GM10248 (cell line): Measurements from ENCODE around the gene ADH7.
"Not testable (repeated sequence)": the region's sequence is repeated elsewhere in the genome, so short reads cannot be mapped to it uniquely, and the experiment has no call there.

ENCODE experiments used
- CTCF ChIA-PET: fragments of 300-600 bp; sonication (Branson Sonifier 250); formaldehyde crosslinking; extraction: SDS; loops from one replicate; lab custom pipeline; 2021; ENCODE audit warnings: antibody characterized with exemption; lab: Yijun Ruan, JAX
- POLR2A ChIA-PET: fragments of 350-650 bp; sonication (Branson Sonifier 250); formaldehyde crosslinking; extraction: SDS; loops from one replicate; lab custom pipeline; 2020; ENCODE audit warnings: antibody characterized with exemption; lab: Yijun Ruan, JAX
- DNase-seq: peaks from one replicate; pipeline ENCODE4 v3.0.0; 2012; ENCODE audit errors: extremely low spot score
- CTCF ChIP-seq: IDR thresholded peaks from 2 replicates; pipeline ENCODE4 v1.5.1; 2012; ENCODE audit warnings: mild to moderate bottlenecking, low read depth; ENCODE audit errors: extremely low read depth, missing control alignments, control extremely low read depth

Gene ADH7

DNA sequence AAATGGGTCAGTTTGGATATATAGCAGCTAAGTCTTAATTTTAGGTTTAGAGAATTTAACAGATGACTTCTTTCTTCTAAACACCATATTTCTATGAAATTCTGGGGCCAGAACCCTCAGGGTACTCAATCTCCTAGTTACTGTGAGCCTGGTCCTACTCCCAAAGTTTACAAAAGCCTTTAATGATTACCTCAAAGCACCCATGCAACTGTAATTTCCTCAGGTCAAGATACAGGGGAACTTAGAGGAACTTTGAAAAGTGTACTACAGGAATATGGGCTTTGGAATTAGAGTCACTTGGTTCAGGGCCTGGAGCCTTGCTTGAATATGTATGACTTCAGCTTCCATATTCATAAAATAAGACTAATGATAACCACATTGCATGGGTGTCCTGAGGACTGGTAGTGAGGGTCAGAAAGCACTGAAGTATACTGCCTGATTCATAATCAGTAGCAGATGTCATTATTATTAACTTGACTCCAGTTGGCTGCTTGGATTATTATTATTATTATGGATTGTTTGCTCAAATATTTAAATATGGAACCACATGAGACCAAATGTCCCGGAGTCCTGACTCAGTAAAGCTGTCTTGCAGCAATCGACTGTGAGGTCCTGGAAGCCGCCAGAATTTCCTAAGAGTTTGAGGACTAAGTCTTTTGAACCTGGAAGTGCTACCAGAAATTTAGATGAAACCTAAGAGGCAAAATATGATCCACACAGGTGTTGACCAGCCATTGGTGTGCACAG lies 2.0 kb upstream of the ADH7 start:
- ChIA-PET POLR2A (no interaction called here), CTCF (no interaction called here)

DNA sequence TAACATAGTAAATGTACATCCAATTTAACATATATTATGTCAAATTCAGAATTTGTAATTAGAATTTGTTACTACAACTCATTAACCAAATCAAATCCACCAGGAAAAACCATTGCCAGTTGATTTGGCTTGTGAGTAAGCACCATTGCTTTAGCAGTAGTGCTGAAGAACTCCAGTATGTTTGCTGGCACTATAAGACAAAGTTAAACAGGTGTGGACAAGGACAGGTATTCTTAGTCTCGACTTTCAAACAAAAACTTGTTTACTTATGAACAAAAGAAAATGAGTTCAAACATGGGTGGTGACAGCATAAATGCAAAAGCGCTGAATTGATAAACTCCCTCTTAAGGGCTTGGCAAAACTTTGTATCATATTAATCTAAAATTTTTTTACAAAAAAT lies 1.3 kb upstream of the ADH7 start:
- POLR2A ChIA-PET = no interaction called here
- CTCF ChIA-PET = no interaction called here
- no peak for TF ChIP-seq CTCF
- no peak for DNase-seq

More for the DNA sequence above, 2.0 kb upstream of the ADH7 start:
- no peak for TF ChIP-seq CTCF
- no peak for DNase-seq

GRCh38 chr4:99430106-99430505 lies 5.0 kb downstream of the ADH7 start:
- ChIA-PET POLR2A (no interaction called here), CTCF (interaction anchor here (1.0 to 2.6 kb wide), 2 partner anchors 14 to 33 kb away, joined by 3 to 6 read pairs; no protein-coding TSS in a partner anchor)
- no peak for DNase-seq
- TF ChIP-seq CTCF = no peak

DNA sequence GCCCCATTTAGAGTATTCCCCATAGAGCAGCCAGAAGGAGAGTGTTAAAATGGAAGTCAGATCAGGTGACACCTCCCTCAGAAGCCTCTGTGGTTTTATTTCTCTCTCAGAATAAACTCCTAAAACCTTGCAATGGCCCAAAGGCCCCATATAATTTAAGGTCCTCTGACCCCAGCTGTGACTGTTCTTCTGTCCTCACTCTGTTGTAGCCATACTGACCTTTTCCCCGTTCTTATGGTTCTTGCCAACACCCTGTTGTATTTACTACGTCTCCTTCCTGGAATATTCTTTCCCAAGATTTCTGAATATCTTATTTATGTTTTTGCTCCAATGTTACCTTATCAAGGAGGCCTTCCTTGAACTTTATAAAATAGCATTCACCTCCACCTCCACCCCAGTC lies 18.0 kb downstream of the ADH7 start:
- POLR2A ChIA-PET = no interaction called here
- CTCF ChIA-PET = interaction anchor here (5.3 kb wide), 1 partner anchor 12 kb away, joined by 30 read pairs; no protein-coding TSS in a partner anchor
- DNase-seq = no peak
- TF ChIP-seq CTCF = no peak

- POLR2A ChIA-PET, DNase-seq: not testable (repeated sequence)
- CTCF ChIA-PET = interaction anchor here (1.2 to 5.3 kb wide), 2 partner anchors 10 to 15 kb away, joined by 3 to 30 read pairs; no protein-coding TSS in a partner anchor
These were observed 19.4 kb downstream of the ADH7 start for GRCh38 chr4:99415762-99416161.

DNA sequence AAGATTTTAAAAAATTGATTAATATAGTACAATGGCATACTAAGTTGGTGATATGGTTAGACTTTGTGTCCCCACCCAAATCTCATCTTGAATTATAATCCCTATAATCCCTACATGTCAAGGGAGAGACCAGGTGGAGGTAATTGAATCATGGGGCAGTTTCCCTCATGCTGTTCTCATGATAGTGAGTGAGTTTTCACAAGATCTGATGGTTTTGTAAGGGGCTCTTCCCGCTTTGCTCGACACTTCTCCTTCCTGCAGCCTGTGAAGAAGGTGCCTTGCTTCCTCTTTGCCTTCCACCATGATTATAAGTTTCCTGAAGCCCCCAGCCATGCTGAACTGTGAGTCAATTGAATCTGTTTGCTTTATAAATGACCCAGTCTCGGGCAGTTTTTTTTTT lies 20.2 kb downstream of the ADH7 start:
- DNase-seq, POLR2A ChIA-PET: not testable (repeated sequence)
- CTCF ChIA-PET = interaction anchor here (5.3 kb wide), 1 partner anchor 10 kb away, joined by 30 read pairs; no protein-coding TSS in a partner anchor

- ChIA-PET POLR2A (no interaction called here), CTCF (interaction anchor here (5.3 kb wide), 1 partner anchor 9 kb away, joined by 30 read pairs; no protein-coding TSS in a partner anchor)
- no peak for DNase-seq
- TF ChIP-seq CTCF = no peak
These were observed 20.7 kb downstream of the ADH7 start for GRCh38 chr4:99414401-99414800.
